Measurements from ENCODE around the gene MORN1.

Gene MORN1

GRCh38 chr1:2346691-2347408, 44.5 kb downstream of the MORN1 start:
- peak; percentile 9 to 38 for DNase-seq
- intact Hi-C loops (cut with DNase I; ENCODE audit: low total_unique reads) = no loop called here
- no peaks in the 10 kb centered on the region for H3K36me3 ChIP-seq

GRCh38 chr1:2345297-2346075, 45.9 kb downstream of the MORN1 start:
- DNase-seq = peak; percentile 3 to 61
- Histone ChIP-seq H3K27me3 (no peaks in the 10 kb centered on the region), H3K9me3 (no peaks in the 10 kb centered on the region), H3K36me3 (no peaks in the 10 kb centered on the region), H3K4me3 (no peak overlapping the region), H3K4me1 (no peaks in the 10 kb centered on the region), H3K27ac (no peak overlapping the region)
- intact Hi-C loops (cut with DNase I; ENCODE audit: low total_unique reads) = no loop called here
- TF ChIP-seq, protein P1, sequence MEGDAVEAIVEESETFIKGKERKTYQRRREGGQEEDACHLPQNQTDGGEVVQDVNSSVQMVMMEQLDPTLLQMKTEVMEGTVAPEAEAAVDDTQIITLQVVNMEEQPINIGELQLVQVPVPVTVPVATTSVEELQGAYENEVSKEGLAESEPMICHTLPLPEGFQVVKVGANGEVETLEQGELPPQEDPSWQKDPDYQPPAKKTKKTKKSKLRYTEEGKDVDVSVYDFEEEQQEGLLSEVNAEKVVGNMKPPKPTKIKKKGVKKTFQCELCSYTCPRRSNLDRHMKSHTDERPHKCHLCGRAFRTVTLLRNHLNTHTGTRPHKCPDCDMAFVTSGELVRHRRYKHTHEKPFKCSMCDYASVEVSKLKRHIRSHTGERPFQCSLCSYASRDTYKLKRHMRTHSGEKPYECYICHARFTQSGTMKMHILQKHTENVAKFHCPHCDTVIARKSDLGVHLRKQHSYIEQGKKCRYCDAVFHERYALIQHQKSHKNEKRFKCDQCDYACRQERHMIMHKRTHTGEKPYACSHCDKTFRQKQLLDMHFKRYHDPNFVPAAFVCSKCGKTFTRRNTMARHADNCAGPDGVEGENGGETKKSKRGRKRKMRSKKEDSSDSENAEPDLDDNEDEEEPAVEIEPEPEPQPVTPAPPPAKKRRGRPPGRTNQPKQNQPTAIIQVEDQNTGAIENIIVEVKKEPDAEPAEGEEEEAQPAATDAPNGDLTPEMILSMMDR (IDR thresholded peaks at IDR 0.05) = no peak

More at GRCh38 chr1:2346691-2347408, 44.5 kb downstream of the MORN1 start:
- no peak overlapping the region for H3K4me3 ChIP-seq
- TF ChIP-seq, protein P1 (IDR thresholded peaks at IDR 0.05) = no peak
- H3K27ac ChIP-seq = no peak overlapping the region
- no peaks in the 10 kb centered on the region for H3K27me3 ChIP-seq
- H3K4me1 ChIP-seq = no peaks in the 10 kb centered on the region
- no peaks in the 10 kb centered on the region for H3K9me3 ChIP-seq

DNA sequence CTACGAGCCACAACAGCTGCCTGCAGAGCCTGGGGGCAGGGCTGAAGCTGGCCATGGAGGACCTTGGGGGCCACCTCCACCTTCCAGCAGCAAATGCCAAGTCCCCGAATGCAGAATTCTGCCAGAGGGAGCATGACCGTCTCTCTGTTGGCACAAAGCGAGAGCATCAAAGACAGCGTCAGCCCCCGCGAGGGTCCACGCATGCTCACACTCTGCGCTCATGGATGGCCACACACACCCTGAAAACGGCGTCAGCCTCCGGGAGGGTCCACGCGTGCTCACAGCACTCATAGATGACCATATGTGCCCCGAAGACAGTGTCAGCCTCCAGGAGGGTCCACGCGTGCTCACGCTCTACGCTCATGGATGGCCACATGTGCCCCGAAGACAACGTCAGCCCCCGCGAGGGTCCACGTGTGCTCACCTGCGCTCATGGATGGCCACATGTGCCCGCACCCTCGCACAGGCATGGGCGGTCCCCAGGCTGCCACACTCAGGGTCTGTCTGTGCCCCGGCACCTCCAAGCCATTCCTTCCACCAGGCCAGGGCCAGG, 46.5 kb downstream of the MORN1 start:
- H3K36me3 ChIP-seq = no peaks in the 10 kb centered on the region
- H3K27me3 ChIP-seq = no peaks in the 10 kb centered on the region
- DNase-seq = peak; percentile 17 to 61
- no peak overlapping the region for H3K4me3 ChIP-seq
- H3K4me1 ChIP-seq = no peaks in the 10 kb centered on the region
- intact Hi-C loops (cut with DNase I; ENCODE audit: low total_unique reads) = no loop called here
- TF ChIP-seq, protein P1 (IDR thresholded peaks at IDR 0.05) = no peak
- no peaks in the 10 kb centered on the region for H3K9me3 ChIP-seq
- no peak overlapping the region for H3K27ac ChIP-seq

- no peaks in the 10 kb centered on the region for H3K27me3 ChIP-seq
- no peaks in the 10 kb centered on the region for H3K36me3 ChIP-seq
- H3K9me3 ChIP-seq = no peaks in the 10 kb centered on the region
- intact Hi-C loops (cut with DNase I; ENCODE audit: low total_unique reads) = no loop called here
- H3K4me3 ChIP-seq = no peak overlapping the region
- no peaks in the 10 kb centered on the region for H3K4me1 ChIP-seq
- no peak overlapping the region for H3K27ac ChIP-seq
- TF ChIP-seq, protein P1 (IDR thresholded peaks at IDR 0.05) = no peak
- peak in 1 of 2 donors; percentile 64 for DNase-seq
Observed at GRCh38 chr1:2344121-2344681, 47.2 kb downstream of the MORN1 start.

DNA sequence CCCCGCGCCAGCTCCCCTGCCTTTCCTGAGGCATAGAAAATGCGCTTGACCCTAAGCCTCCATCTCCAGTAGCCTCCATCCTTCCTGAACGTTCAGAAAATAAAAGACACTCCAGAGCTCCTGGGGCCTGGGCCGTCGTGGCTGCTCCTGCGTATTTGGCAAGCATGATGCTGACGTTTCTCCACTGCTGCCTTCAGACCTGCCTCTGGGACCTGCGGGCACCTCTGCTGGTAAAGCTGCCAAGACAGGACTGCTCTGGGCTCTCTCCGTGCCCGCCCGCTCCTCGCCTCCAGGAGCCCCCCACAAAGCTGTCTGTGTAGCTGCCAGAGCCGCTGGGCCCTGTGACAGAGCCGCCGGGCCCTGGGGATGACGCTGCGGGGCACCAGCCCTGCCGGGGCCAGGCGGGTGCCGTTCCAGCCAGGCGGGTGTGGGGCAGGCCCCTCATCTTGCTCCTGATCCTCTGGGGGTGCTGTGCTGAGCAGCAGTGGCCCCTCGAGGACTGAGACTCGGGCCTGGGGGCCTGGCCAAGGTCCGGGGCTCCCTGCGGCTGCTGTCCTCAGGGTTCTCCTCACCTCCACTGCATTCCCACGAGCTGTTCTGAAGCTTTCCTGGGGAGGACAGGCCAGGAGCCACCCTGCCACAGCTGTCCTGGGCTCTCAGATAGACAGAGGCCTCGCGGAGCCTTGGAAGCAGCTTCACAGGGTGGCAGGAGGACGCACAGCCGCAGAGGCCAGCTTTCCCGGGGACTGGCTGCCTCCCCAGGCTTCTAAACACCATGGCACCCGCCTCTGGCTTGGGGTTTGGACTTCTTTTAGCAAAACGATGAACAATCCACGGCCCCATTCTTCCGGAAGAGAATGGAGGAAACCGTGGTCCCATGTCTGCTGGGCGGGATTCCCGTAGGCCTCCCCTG, 48.1 kb downstream of the MORN1 start:
- TF ChIP-seq, protein P1 (IDR thresholded peaks at IDR 0.05) = no peak
- H3K4me3 ChIP-seq = no peak overlapping the region
- no peaks in the 10 kb centered on the region for H3K9me3 ChIP-seq
- DNase-seq = peak in 1 of 2 donors; percentile 63
- peak overlapping the region in 1 of 2 donors; percentile 7 for H3K27ac ChIP-seq
- no peaks in the 10 kb centered on the region for H3K36me3 ChIP-seq
- H3K27me3 ChIP-seq = no peaks in the 10 kb centered on the region
- H3K4me1 ChIP-seq = no peaks in the 10 kb centered on the region
- intact Hi-C loops (cut with DNase I; ENCODE audit: low total_unique reads) = no loop called here
